ENCODE measurements around the gene ATP10A.
"Not testable (repeated sequence)": the region's sequence is repeated elsewhere in the genome, so short reads cannot be mapped to it uniquely, and the experiment has no call there.

The ATP10A gene

GRCh38 chr15:25763954-25764353, 99.2 kb downstream of the ATP10A start:
- no peak overlapping the region for H3K4me3 ChIP-seq (ENCODE audit: low read depth, low read length)
- TF ChIP-seq, protein P1, sequence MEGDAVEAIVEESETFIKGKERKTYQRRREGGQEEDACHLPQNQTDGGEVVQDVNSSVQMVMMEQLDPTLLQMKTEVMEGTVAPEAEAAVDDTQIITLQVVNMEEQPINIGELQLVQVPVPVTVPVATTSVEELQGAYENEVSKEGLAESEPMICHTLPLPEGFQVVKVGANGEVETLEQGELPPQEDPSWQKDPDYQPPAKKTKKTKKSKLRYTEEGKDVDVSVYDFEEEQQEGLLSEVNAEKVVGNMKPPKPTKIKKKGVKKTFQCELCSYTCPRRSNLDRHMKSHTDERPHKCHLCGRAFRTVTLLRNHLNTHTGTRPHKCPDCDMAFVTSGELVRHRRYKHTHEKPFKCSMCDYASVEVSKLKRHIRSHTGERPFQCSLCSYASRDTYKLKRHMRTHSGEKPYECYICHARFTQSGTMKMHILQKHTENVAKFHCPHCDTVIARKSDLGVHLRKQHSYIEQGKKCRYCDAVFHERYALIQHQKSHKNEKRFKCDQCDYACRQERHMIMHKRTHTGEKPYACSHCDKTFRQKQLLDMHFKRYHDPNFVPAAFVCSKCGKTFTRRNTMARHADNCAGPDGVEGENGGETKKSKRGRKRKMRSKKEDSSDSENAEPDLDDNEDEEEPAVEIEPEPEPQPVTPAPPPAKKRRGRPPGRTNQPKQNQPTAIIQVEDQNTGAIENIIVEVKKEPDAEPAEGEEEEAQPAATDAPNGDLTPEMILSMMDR (IDR thresholded peaks at IDR 0.05; ENCODE audit: low read depth, low read length), result no peak

- no peak overlapping the region for H3K4me3 ChIP-seq (ENCODE audit: low read depth, low read length)
- TF ChIP-seq, protein P1 (IDR thresholded peaks at IDR 0.05; ENCODE audit: low read depth, low read length), result no peak
Observed at GRCh38 chr15:25763331-25763751, 99.8 kb downstream of the ATP10A start.

GRCh38 chr15:25761971-25762662, 101.0 kb downstream of the ATP10A start:
- TF ChIP-seq, protein P1 (IDR thresholded peaks at IDR 0.05; ENCODE audit: low read depth, low read length), result no peak
- no peak overlapping the region for H3K4me3 ChIP-seq (ENCODE audit: low read depth, low read length)

DNA sequence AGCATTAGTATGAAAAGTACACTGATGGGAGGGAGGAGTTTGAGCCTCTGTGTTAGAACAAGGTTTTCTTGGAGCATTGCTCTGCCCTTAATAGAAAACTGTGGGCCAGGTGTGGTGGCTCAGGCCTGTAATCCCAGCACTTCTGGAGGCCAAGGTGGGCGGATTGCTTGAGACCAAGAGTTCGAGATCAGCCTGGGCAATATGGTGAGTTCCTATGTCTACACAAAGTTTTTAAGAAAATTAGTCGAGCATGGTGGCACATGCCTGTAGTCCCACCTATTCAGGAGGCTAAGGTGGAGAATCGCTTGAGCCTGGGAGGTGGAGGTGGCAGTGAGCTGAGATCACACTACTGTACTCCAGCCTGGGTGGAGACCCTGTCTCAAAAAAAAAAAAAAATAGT, 103.7 kb downstream of the ATP10A start:
- TF ChIP-seq, protein P1 (IDR thresholded peaks at IDR 0.05; ENCODE audit: low read depth, low read length), result no peak
- no peak overlapping the region for H3K4me3 ChIP-seq (ENCODE audit: low read depth, low read length)

- not testable (repeated sequence) for H3K4me3 ChIP-seq (ENCODE audit: low read depth, low read length)
Observed at GRCh38 chr15:25758612-25759011, 104.5 kb downstream of the ATP10A start.

DNA sequence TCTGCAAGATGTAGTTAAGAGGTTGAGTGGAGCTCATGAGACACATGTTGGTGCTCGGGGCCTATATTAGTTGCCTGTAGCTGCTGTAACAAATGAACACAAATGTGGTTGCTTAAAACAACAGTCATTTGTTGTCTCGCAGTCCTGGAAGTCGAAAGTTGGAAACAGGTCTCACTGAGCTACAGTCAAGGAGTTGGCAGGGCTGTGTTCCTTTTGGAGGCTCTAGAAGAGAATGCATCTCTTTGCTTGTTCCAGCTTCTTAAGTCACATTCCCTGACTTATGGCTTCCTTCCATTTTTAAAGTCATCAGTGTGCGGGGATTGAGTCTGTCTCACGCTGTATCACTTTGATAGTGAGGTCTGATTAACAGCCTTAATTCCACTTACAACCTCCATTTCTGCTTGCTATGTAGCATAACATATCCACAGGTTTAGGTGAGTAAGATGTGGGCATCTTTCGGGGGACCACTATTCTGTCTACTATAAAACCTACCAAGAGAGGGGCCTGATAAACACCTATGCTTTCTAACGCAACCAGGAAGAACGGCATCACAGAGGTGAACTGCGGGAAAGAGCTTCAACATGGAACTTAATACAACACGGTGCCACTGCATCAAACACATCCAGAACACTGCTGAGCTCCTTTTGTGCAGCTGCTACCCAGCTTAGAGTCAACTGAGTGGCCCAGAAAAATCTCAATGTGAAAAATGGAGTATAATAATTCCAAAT, 119.4 kb downstream of the ATP10A start:
- TF ChIP-seq, protein P1 (IDR thresholded peaks at IDR 0.05; ENCODE audit: low read depth, low read length), result no peak
- H3K4me3 ChIP-seq (ENCODE audit: low read depth, low read length), result no peak overlapping the region

GRCh38 chr15:25742776-25743547, 120.2 kb downstream of the ATP10A start:
- H3K4me3 ChIP-seq (ENCODE audit: low read depth, low read length), result no peak overlapping the region
- TF ChIP-seq, protein P1 (IDR thresholded peaks at IDR 0.05; ENCODE audit: low read depth, low read length), result no peak
